ENCODE data around the gene BPGM. TPM values are rescaled to one million over a fixed set of nuclear protein-coding genes. Genes with fewer than 3 reads are reported as not detected.

BPGM gene
- total RNA-seq, 1 donor from 2014 or later = 23.8 TPM

GRCh38 chr7:134696261-134696660 is 49.6 kb downstream of the BPGM start:
- H3K27ac Mint-ChIP-seq = no peak overlapping the region
- no peak for DNase-seq (ENCODE audit: low spot score)
- peaks cover 2% of the 10 kb centered on the region for H3K27me3 Mint-ChIP-seq (ENCODE audit: insufficient read depth)
- no peaks in the 10 kb centered on the region for H3K9me3 Mint-ChIP-seq
- no peaks in the 10 kb centered on the region for H3K4me1 Mint-ChIP-seq (ENCODE audit: low read depth)
- no peak overlapping the region for H3K4me3 Mint-ChIP-seq
- intact Hi-C loops (cut with micrococcal nuclease) = no loop called here
- H3K36me3 Mint-ChIP-seq (ENCODE audit: low read depth) = no peaks in the 10 kb centered on the region

DNA sequence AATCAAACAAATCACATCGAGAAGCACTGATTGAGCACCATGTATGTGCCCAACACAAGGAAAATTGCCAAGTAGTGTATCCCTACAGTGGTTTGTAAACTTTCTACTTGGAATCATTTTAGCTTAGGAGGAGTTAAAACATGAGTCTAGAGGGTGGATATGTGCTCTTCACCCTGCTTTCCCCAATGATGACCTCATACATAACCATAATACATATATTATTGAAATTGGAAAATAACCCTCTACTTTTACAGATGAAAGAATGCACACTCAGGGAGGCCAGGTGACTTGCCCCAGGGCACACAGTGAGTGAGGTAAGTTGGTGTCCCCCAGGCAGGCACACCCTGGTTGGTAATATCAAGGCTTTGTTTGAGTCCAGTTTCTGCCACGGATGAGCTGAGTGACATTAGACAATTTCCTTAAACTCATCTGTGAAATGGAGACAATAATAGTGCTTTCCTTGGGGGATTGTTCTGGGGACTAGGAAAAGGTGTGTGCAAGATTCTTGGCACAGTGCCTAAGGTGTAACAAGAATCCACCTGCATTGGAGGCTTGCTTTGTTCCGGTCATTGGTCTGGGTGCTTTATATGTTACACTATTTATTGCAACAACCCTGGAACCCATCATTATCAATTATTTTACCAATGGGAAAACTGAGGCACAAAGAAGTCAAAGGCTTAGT is 50.7 kb downstream of the BPGM start:
- Mint-ChIP-seq H3K27me3 (ENCODE audit: insufficient read depth) (no peaks in the 10 kb centered on the region), H3K27ac (no peak overlapping the region), H3K9me3 (no peaks in the 10 kb centered on the region), H3K36me3 (ENCODE audit: low read depth) (no peaks in the 10 kb centered on the region), H3K4me3 (no peak overlapping the region), H3K4me1 (ENCODE audit: low read depth) (no peaks in the 10 kb centered on the region)
- intact Hi-C loops (cut with micrococcal nuclease) = no loop called here
- DNase-seq (ENCODE audit: low spot score) = no peak

- intact Hi-C loops (cut with micrococcal nuclease) = no loop called here
- Mint-ChIP-seq H3K4me3 (no peak overlapping the region), H3K27ac (no peak overlapping the region), H3K36me3 (ENCODE audit: low read depth) (no peaks in the 10 kb centered on the region), H3K9me3 (no peaks in the 10 kb centered on the region), H3K27me3 (ENCODE audit: insufficient read depth) (peaks cover 2% of the 10 kb centered on the region), H3K4me1 (ENCODE audit: low read depth) (no peaks in the 10 kb centered on the region)
- DNase-seq (ENCODE audit: low spot score) = no peak
These were observed 51.8 kb downstream of the BPGM start for GRCh38 chr7:134698481-134698880.

DNA sequence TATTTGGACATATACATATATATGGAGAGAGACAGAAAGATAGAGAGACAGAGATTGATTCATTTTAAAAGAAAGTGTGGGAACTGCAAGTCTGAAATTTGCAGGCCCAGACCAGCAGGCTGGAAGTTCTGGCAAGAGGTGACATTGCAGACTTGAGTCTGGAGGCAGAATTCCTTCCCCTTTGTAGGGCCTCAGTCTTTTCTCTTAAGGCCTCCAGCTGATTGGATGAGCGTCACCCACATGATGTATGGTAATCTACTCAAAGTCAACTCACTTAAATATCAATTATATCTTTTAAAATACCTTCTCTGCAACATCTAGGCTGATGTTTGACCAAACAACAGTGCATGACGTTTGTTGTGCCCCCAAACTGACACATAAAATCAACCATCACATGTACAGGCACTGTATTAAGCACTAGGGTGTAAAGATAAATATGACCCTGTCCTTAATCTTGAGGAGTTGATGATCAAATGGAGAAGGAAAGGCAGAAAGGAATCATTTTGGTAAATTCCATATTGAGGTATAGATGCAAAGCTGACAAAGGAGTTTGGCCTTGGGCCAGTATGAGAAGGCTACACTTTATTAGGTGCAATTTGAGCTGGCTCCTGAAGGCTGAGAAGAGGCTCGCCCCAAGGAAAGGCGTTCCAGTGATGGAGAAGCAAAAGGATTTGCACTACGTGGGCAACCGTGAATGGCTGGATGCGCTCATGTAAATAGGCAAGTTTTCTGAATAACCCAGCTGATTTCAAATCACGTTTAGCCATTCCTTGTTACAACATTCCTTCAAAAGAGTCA is 52.6 kb downstream of the BPGM start:
- Mint-ChIP-seq H3K9me3 (no peaks in the 10 kb centered on the region), H3K4me3 (no peak overlapping the region), H3K27ac (no peak overlapping the region), H3K36me3 (ENCODE audit: low read depth) (no peaks in the 10 kb centered on the region), H3K27me3 (ENCODE audit: insufficient read depth) (peaks cover 2% of the 10 kb centered on the region), H3K4me1 (ENCODE audit: low read depth) (no peaks in the 10 kb centered on the region)
- intact Hi-C loops (cut with micrococcal nuclease) = no loop called here
- no peak for DNase-seq (ENCODE audit: low spot score)

DNA sequence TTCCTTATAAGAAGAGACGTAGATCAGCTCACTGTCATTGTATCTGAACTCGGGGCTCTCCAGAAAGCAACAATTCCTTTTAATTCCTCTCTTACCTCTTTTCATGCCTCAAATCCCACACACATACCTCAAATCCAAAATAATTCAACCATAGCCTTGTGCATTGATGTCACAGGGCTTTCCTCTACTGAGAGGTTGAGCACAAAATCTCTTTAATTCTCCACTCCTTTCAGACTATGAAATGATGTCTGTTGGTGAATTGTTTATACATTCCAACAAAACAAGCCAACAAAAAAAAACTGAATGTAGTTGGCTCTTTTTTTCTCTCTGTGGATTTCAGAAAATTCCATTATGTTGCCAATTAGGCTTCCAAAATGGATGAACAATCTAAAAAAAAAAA is 53.2 kb downstream of the BPGM start:
- H3K9me3 Mint-ChIP-seq = no peaks in the 10 kb centered on the region
- no peak overlapping the region for H3K4me3 Mint-ChIP-seq
- no peak overlapping the region for H3K27ac Mint-ChIP-seq
- H3K27me3 Mint-ChIP-seq (ENCODE audit: insufficient read depth) = peaks cover 2% of the 10 kb centered on the region
- no peaks in the 10 kb centered on the region for H3K36me3 Mint-ChIP-seq (ENCODE audit: low read depth)
- no peak for DNase-seq (ENCODE audit: low spot score)
- intact Hi-C loops (cut with micrococcal nuclease) = no loop called here
- H3K4me1 Mint-ChIP-seq (ENCODE audit: low read depth) = no peaks in the 10 kb centered on the region

DNA sequence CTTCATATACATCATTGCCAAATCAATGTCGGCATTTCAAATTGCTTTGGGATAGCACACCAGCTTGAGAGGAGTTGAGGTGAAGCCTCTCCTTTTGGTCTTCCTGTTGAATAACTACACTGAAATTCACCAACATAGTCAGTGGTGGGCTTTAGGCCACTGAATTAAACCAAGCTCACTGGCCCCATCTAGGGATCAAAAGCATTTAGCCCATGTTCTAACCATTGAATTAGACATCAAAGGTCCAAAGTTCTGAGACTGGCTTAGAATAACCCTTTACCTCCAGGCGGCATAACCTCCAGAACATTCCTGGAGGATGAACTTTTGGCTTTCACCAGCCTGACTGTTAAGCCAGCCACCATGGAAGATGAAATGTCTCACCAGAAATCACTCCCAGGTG is 54.6 kb downstream of the BPGM start:
- no peaks in the 10 kb centered on the region for H3K9me3 Mint-ChIP-seq
- no peak overlapping the region for H3K27ac Mint-ChIP-seq
- no peak for DNase-seq (ENCODE audit: low spot score)
- H3K4me3 Mint-ChIP-seq = no peak overlapping the region
- H3K4me1 Mint-ChIP-seq (ENCODE audit: low read depth) = no peaks in the 10 kb centered on the region
- intact Hi-C loops (cut with micrococcal nuclease) = loop anchor here (1.0 kb wide), 1 partner anchor 68 kb away; no protein-coding TSS in a partner anchor
- peaks cover 2% of the 10 kb centered on the region for H3K27me3 Mint-ChIP-seq (ENCODE audit: insufficient read depth)
- no peaks in the 10 kb centered on the region for H3K36me3 Mint-ChIP-seq (ENCODE audit: low read depth)

GRCh38 chr7:134702366-134703240 is 56.0 kb downstream of the BPGM start:
- intact Hi-C loops (cut with micrococcal nuclease) = no loop called here
- Mint-ChIP-seq H3K9me3 (no peaks in the 10 kb centered on the region), H3K4me3 (no peak overlapping the region), H3K36me3 (ENCODE audit: low read depth) (no peaks in the 10 kb centered on the region), H3K4me1 (ENCODE audit: low read depth) (no peaks in the 10 kb centered on the region), H3K27ac (no peak overlapping the region), H3K27me3 (ENCODE audit: insufficient read depth) (peaks cover 2% of the 10 kb centered on the region)
- DNase-seq (ENCODE audit: low spot score) = no peak

DNA sequence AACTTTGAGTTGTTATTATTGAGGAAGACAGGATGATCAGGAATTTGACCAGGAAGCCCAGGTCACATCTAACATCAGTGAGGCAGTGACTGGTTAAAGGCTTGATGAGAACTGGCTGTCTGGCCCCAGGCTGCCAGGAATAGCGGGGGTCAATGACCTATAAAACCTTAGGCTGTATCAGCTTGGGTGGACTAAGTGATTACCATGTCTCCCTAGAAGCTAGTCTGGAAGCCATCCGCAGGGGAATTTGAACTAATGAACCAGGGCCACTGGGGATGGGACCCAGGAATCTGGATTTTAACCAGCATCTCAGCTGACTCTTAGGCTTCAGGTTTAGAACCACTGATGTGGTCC is 56.6 kb downstream of the BPGM start:
- H3K36me3 Mint-ChIP-seq (ENCODE audit: low read depth) = no peaks in the 10 kb centered on the region
- no peaks in the 10 kb centered on the region for H3K9me3 Mint-ChIP-seq
- intact Hi-C loops (cut with micrococcal nuclease) = no loop called here

DNA sequence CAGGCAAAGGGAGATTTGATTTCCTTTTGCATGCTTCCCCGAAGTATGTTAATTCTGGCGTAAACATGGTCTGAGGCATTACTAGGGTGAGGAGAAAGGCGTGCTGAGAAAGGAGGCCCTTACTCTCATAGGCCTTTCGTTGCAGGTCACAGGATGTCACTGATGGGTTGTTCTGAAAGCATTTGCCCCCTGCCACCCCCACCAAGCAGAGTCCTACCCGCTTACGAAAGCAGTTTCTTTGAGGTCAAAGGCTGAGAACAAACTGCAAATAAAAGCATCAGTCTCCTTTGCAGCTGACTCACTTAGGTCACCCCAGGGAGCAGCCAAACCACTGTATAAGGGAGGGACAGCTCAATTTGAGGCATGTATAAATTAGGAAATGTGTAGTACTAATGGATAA is 57.1 kb downstream of the BPGM start:
- no peak for DNase-seq (ENCODE audit: low spot score)
- peaks cover 2% of the 10 kb centered on the region for H3K27me3 Mint-ChIP-seq (ENCODE audit: insufficient read depth)
- H3K36me3 Mint-ChIP-seq (ENCODE audit: low read depth) = no peaks in the 10 kb centered on the region
- H3K4me1 Mint-ChIP-seq (ENCODE audit: low read depth) = no peaks in the 10 kb centered on the region
- H3K9me3 Mint-ChIP-seq = no peaks in the 10 kb centered on the region
- intact Hi-C loops (cut with micrococcal nuclease) = no loop called here
- no peak overlapping the region for H3K27ac Mint-ChIP-seq
- no peak overlapping the region for H3K4me3 Mint-ChIP-seq

More for the DNA sequence above, 56.6 kb downstream of the BPGM start:
- Mint-ChIP-seq H3K4me1 (ENCODE audit: low read depth) (no peaks in the 10 kb centered on the region), H3K27ac (no peak overlapping the region), H3K27me3 (ENCODE audit: insufficient read depth) (peaks cover 2% of the 10 kb centered on the region), H3K4me3 (no peak overlapping the region)
- DNase-seq (ENCODE audit: low spot score) = no peak

GRCh38 chr7:134704827-134705226 is 58.2 kb downstream of the BPGM start:
- Mint-ChIP-seq H3K4me3 (no peak overlapping the region), H3K27me3 (ENCODE audit: insufficient read depth) (peaks cover 2% of the 10 kb centered on the region), H3K4me1 (ENCODE audit: low read depth) (no peaks in the 10 kb centered on the region), H3K27ac (no peak overlapping the region), H3K36me3 (ENCODE audit: low read depth) (no peaks in the 10 kb centered on the region), H3K9me3 (no peaks in the 10 kb centered on the region)
- intact Hi-C loops (cut with micrococcal nuclease) = no loop called here
- no peak for DNase-seq (ENCODE audit: low spot score)

DNA sequence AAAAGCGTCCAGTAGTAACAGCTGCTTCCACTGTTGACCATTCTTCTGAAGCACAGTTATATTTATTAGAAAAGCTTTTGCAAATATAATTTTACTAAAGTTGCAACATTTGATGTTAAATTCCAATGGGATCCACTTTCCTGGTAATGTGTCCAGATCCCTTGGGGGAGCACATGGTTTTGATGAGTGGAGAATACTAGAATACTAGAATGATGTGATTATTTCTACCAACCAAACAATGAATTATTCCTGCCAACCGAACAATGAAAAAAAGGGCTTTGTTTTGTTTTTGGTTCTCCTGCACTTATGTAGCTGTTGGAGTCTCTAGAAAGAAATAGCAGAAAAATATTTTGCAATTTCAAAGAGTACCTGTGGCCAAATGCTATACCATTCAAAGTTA is 59.1 kb downstream of the BPGM start:
- Mint-ChIP-seq H3K27ac (no peak overlapping the region), H3K4me1 (ENCODE audit: low read depth) (peaks cover 4% of the 10 kb centered on the region), H3K9me3 (no peaks in the 10 kb centered on the region), H3K36me3 (ENCODE audit: low read depth) (no peaks in the 10 kb centered on the region), H3K4me3 (no peak overlapping the region), H3K27me3 (ENCODE audit: insufficient read depth) (peaks cover 2% of the 10 kb centered on the region)
- intact Hi-C loops (cut with micrococcal nuclease) = no loop called here
- DNase-seq (ENCODE audit: low spot score) = no peak

DNA sequence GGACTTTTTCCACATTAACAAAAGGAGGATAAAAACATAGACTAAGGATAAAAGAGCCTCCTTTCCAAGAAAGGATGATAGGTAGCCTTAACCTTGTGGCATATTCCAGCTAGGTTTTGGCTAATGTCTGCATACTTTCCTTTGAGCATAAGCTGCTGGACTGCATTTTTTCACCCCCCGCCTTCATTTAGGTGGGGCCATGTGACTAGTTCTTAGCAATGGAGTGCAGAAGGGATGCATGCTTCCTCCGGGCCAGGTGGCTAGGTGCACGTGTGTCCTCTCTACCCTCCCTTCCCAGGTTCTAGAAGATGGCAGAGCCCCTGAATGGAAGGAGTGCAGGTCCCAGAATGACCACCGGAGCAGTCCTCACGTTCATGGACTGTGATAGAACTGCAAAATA is 59.8 kb downstream of the BPGM start:
- H3K27ac Mint-ChIP-seq = no peak overlapping the region
- peaks cover 2% of the 10 kb centered on the region for H3K27me3 Mint-ChIP-seq (ENCODE audit: insufficient read depth)
- H3K9me3 Mint-ChIP-seq = no peaks in the 10 kb centered on the region
- no peak for DNase-seq (ENCODE audit: low spot score)
- H3K36me3 Mint-ChIP-seq (ENCODE audit: low read depth) = no peaks in the 10 kb centered on the region
- H3K4me3 Mint-ChIP-seq = no peak overlapping the region
- intact Hi-C loops (cut with micrococcal nuclease) = no loop called here
- H3K4me1 Mint-ChIP-seq (ENCODE audit: low read depth) = peaks cover 12% of the 10 kb centered on the region

Measured in activated T-helper 1 cell treated with anti-CD3 and anti-CD28 coated beads, Interleukin-12 subunit alpha, Interleukin-12 subunit beta, Interleukin-2, Interleukin-4 antibody, amounts not matched to agents 30 ng/mL and 10 ng/mL and 1 ng/mL, durations not matched to agents 14 hours and 24 hours and 36 hours (primary cell).